Stimulated activated CD8-positive, alpha-beta memory T cell treated with anti-CD3 and anti-CD28 coated beads, Interleukin-12 subunit alpha, Interleukin-12 subunit beta, amount 100 ng/mL, for 1 hour (primary cell): ENCODE results near the gene ME3.
A peak's percentile ranks its signal among the peaks of the same experiment; 100 is the strongest.
"Not testable (repeated sequence)": the region's sequence is repeated elsewhere in the genome, so short reads cannot be mapped to it uniquely, and the experiment has no call there.

Experiments used
- DNase-seq: peaks from one replicate; pipeline ENCODE4 v3.0.0-alpha.2; 2020; ENCODE audit warnings: low read depth

Gene ME3

DNA sequence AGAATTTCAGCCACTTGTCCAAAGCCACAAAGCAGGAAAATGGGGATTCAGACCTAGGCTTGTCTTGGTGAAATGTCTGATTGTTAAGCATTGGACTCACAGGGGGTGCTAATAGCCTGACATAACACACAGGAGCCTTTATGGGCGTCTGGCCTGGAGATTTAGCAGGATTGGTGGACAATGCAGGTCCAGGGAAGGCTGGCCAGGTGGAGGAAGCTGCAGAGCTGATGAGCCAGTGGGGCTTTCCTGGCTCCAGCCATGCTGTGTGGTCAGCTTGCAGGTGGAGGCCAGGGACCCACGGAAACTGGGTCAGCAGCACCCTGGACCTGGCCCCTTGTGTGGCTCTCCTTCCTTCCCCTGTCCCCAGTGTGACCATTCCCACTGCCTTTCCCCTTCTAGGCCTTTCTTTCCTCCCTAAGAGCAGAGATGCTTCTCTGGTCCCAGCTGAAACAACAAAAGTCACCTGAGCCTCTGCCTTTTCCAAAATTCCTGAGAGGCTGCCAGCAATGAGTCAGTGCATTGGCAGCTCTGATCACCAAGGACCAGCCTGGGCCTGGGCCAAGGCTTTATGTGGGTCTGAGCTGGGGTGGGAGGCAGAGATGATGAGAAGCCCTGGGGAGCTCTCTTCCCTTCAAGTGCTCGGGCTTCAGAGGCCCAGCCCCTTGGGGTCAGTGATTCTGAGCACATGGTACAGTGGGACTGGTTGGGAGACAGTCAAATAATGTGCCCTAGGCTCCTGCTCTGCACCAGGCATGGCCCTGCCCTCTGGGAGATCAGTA, 212.5 kb downstream of the ME3 start:
- DNase-seq, result no peak

DNA sequence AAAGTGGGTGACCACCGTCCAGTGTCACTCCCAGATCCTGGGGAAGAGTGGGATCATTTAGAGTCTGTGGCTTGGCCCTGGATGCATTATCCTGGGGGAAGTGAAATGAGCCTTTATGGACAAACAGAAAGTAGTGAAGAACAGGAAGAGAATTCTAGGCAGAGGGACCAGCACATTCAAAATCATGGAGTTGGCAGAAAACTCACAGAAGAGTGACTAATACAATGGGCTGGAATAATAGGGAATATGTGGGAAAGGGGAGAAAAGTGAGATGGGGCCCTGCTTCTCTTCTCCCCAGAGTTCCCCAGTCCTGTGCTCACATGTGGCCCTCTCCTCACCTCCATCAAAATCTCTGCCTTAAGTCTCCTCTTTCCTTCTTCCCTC, 213.4 kb downstream of the ME3 start:
- DNase-seq, result no peak

DNA sequence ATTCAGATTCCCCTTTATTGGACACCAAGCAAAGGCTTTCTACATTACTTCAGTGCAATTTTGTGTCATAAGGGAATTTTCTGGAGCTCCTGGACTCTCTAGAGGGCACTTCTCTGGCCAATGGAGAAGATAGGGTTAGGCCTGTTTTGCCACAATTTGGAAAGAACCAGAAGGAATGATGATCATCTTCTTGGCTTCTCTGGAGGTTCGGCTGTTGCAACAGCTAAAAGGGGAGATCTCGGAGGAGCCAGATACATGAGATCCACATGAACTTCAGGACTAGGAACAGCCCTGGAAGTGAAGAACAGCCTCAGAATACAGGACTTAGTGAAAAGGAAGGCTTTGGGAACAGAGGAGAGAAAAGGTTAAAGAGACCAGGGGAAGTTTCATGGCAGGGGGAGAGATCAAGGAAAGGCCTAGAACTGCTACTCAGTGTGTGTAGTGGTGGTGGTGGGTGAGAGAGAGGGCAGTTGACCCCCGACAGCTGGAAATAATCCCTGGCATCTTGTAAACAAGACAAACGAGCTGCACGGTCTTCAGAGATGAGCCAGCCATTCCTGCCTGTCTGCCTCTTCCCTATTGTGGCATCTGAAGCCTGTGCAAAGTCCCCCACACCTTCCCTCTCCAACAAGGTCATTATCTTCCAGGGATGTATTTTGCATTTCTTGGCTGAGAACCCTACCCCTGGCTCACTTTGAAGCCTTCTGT, 214.0 kb downstream of the ME3 start:
- DNase-seq, result no peak

DNA sequence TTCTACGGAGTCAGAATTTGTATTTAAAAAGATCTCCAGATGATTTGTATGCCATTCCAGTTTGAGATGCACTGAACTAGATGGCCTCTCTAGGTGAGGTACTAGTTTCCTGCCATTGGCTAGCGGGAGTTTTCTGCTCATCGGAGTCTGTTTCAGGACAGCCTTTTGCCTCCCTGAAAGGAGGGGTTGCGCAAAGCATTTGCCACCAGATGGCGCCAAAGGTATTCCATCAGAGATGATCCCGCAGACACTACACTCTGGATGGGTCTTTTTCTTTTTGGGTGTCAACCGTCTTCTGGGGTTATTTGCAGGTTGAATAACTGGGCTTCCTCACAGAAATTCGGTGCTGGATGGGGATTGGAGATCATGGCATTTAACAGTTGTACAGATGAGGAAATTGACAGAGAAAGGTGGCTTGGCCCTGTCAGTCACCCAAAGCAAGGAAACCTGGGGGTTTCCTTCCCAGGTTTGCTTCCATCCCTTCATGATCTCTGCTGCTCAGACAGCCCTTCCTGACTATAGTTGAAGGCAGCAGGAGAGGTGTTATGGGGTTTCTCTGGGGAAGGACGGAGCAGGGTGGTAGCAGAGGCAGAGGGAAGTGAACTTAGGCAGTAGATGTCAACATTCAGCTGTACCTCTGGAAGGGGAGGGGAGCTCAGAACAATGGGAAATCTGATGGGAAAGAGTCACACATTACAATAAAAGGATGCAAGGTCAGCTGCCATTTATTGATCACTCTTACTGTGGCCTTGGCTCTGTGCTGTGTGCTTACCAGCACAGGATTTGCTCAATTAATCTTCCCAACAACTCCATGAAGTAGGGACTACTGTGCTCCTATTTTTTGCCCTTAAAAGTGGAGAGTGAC, 216.1 kb downstream of the ME3 start:
- DNase-seq, result peak; percentile 56

DNA sequence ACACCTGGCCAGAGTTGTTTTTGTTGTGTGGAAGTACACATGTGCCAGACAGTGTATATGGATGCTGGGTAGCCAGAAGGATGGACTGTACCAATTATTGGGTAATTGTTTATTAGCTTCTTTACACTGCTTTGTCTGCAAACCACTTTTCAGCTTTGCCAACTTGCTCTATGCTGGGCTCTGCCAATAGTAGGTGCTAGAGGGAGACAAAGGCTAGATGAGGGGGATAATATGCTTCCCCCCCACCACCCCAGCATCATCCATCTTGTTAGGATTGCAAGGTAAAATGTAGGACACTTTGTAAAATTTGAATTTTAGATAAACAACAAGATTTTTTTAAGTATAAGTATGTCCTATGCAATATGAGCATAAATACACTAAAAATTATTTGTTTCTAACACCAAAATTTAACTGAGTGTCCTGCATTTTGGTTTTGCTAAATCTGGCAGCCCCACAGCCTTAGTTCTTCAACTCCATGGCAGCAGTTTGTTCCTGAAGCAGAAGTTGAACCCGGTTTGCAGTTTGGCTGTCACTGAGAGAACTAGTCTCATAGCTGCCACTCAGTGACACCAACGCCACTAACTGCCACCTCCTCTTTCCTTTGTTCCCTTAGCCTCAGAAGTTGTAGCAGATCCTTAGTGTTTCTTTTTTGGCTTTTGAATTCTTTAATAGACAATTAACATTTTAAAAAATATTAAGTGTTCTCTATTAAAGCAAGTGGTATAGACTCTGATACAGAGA, 219.0 kb downstream of the ME3 start:
- no peak for DNase-seq

DNA sequence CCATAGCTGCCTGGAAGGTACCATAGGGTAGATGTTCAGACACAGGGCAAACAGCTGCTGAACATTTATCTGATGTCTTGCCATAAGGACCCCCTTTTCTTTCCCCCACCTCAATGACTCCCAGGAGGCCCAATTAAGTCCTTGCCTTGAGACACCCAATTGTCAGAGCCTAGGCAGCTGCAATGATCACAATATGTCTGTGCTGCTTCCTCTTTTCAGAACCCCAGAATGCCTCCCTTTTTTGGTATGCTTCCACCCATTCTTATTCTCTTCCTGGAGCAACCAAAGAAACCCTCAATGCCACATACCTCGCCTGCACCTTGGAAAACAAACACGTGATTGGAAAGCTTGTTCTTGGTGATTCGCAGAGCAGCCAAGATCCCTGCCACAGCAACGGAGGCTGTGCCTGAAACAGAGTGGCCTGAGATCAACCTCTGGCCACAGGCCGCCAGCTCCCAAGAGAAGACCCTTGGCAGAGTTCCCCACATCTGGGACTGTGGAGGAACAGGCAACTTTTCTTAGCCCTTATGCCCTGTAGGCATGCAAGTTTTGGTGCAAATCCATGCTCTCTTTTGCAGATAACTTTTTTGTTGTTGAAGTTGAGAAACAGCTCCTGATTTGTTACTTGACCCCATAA, 222.3 kb downstream of the ME3 start:
- DNase-seq, result no peak

DNA sequence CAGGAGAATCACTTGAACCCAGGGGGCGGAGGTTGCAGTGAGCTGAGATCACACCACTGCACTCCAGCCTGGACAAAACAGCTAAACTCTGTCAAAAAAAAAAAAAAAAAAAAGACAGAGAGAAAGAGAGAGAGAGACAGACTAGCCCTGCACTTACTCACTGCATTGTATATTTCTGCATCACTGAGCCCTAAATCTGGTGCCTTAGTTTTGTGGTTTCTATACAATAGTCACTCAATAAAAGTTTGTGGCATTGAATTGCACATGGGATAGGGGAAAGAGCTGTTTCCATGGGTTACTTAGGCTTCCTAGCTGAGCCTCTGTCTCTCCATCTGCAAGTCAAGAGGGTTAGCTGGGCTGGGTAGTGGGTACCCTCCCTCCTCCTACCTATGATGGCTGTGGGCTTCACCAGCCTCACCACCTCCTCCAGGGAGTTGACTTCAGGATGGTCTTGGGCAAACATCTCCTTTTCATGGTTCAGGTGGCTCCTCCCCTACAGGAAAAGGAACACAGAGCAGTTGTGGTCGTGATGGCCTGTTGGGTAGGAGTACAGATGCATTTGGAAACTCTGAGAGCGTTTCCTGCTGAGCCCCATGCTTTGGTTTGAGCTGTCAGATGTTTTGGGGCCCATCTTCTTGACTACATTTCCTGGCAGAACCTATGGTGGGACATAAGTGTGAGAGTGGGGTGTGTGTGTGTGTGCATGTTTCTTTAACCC, 224.5 kb downstream of the ME3 start:
- DNase-seq, result no peak

DNA sequence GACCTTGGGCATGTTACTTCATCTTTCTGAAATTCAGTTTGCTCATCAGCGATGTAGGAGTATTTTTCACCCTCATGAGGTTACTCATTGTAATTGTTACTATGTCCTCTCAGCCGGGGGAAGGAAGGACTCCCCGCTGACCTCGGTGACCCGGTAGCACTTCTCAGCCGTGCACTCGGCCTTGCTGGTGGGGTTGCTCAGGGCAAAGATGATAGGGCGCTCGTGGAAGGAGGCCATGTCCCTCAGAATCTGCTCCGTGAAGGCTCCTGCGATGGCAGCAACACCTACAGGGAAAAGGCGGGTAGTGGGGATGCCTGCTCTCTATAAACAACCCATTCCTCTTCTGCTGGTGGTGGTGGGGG, 225.5 kb downstream of the ME3 start:
- DNase-seq, result no peak

DNA sequence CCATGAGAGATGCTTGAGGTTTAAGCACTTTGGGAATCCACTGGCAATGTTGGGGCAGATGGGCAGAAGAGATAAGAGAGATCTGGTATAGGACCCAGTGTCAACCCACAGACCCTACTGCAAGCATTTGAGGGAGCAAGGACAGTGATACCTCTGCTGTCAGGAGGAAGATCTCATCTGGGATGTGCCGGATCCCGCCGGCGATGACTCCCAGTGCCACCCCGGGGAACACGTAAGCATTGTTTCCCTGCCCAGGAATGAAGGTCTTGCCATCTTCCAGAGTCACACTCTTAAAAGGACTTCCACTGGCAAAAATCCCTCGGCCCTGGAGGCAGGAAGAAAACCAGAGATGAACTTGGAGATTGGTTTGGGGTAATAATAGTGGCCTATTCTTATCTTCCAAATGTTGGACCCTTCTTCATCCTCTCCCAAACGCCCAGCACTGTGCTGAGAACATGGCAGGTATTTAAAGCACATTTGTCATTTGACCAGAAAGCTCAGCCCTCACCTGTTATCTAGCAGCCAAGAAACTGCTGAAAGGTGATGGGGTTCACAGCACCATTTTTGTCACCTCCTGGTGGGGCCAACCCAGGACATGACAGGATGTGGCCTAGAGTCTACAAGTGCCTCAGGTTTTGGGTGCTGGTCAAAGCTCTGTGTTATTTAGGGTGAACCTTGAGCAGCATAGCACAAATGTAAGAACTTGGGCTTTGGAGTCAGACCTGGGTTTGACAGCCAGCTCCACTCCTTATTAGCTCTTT, 226.1 kb downstream of the ME3 start:
- no peak for DNase-seq

DNA sequence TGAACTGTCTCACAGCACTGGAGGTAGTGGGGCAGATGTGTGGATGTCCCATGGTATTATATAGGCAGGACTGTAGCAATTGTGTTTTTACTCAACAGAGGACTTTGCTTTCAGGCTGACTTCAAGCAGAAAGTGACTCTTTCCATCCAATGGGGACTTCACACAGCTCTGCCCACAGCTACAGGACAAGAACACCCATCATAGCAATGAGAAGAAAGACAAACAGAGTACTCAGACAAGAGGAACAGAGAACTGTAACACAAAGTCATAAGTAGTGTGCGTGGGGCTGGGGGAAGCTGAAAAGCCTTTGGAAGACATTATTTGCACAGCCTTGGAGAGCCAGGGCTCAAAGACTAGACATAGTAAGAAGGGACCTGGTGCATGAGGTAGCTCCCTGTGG, 227.4 kb downstream of the ME3 start:
- DNase-seq, result no peak

DNA sequence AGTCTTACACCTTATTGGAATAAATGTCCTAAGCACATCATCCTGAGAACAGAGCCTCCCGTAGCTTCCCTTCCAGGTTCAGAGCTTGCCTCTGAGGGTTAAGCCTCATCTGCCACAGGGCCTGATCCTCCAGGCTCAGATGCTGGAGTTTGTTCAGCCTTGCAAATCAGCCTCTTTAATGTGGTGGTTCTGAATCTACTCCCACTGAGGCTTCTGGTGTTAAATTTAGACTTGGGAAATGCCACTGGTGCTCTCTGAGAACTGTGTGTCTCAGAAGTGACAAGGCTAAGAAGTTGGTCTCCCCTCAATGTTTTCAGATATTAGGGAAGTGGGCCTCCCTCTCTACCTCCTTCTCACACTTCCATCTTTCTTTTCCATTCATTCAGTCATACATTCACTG, 229.0 kb downstream of the ME3 start:
- DNase-seq, result no peak

DNA sequence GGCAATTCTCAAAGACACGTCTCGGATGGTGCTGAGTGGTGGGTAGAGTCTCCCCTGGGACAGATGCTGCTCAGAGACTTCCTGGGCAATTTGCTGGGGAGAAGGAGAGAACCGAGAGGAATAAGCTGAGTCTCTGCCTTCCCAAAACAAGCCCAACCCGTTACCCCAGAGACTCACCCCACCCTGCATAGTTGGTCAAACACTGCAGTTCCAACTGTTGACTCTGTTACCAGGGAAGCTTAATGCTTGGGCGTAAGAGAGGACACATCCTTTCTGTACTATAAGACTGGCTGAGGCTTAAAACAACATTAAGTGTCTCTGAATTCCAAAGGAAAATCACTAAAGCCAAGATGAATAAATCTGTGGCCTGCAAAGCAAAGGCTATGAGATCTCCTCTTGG, 229.6 kb downstream of the ME3 start:
- DNase-seq, result no peak

DNA sequence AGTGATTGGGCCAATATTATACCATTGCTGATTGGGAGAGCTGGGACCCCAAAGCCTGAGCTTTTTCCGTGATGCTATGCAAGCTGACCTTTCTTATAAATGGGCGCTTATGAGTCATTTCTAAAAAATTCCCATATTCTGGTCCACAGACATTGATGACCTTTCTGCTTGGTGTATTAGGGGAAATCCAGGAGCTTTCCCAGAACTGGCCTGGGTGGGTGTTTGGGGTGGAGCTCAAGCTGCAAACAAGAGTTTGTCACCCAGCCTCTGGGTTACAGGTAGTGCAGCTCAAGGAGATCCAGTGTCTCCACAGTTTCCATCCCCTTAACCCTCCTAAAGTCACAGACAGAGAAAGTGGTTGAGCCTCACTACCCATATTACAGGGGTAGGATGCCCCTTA, 230.0 kb downstream of the ME3 start:
- DNase-seq, result no peak

DNA sequence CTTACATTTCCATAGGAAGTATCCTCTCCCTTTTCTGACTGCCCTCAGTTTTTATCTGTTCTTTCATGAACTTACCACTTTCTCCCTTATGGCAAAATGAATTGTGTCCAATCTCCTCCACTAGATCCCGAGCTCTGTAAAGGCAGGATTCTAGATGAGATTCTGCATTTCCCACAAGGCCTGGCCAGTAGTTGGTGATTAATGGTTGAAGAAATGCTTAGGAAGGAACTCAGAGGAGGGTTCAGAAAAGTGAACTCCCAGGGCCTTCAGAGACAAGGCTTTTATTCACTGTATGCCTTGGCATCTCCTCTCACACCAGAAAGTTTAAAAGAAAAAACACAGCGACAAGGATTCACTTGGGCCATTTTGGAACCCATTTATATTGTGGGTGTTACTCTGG, 231.6 kb downstream of the ME3 start:
- DNase-seq, result no peak

DNA sequence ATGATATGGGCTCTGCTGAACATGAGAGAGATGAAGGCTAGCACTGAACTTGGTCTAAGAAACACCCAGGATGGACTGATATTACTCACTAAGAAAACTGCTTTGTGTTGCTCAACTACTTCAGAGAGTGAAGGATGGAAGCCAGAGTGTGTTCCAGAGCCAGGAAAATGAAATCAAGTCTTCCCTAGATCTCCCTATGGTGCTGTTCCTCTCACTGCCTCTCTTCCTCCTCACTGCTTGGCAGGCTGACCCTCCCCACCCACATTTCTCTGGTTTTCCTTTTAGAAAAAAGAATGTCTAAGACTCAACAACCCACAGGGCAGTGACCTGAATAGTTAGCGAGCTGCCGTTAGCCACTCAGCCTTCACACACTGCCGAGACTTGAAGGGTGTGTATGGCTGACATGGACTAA, 232.1 kb downstream of the ME3 start:
- no peak for DNase-seq

DNA sequence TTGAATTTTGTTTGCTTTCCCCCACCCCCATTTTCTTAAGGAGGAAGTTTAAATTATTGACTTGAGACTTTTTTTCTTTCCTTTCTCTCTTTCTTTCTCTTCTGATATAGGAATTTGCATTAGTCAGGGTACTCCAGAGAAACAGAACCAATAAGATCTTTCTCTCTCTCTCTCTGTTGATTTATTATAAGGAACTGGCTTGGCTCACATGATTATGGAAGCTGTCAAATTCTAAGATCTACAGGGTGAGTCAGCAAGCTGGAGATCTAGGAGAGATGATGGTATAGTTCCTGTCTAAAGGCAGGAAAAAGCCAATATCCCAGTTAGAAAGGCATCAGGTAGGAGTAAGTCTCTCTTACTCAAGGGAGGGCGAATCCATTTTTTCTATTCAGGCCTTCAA, 233.7 kb downstream of the ME3 start:
- DNase-seq, result no peak

DNA sequence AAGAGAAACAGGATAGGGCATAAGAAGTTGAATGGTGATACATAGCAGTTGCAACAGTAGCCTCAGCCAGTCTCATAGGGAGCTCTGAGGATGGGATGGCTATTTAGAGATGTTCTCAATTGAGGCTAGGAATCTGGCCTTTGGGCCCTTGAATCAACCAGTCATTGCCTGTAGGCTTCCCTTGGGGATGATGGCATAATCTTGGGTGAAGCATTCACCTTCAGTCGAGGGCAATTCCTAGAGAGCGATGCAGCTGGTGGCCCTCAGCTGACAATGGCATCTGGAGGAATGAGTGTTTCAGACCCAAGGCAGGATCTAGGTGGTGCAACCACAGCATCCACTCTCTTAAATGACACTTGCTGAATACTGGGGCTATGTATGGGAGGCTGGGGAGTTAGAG, 236.7 kb downstream of the ME3 start:
- DNase-seq, result no peak

DNA sequence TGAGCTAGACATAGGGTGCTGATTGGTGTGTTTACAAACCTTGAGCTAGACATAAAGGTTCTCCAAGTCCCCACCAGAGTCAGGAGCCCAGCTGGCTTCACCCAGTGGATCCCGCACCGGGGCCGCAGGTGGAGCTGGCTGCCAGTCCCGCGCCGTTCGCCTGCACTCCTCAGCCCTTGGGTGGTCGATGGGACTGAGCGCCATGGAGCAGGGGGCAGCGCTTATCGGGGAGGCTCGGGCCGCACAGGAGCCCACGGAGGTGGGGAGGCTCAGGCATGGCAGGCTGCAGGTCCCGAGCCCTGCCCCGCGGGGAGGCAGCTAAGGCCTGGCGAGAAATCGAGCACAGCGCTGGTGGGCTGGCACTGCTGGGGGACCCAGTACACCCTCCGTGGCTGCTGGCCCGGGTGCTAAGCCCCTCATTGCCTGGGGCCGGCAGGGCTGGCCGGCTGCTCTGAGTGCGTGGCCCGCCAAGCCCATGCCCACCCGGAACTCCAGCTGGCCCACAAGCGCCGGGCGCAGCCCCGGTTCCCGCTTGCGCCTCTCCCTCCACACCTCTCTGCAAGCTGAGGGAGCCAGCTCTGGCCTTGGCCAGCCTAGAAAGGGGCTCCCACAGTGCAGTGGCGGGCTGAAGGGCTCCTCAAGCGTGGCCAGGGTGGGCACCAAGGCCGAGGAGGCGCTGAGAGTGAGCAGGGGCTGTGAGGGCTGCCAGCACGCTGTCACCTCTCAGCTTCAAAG, 238.9 kb downstream of the ME3 start:
- not testable (repeated sequence) for DNase-seq

DNA sequence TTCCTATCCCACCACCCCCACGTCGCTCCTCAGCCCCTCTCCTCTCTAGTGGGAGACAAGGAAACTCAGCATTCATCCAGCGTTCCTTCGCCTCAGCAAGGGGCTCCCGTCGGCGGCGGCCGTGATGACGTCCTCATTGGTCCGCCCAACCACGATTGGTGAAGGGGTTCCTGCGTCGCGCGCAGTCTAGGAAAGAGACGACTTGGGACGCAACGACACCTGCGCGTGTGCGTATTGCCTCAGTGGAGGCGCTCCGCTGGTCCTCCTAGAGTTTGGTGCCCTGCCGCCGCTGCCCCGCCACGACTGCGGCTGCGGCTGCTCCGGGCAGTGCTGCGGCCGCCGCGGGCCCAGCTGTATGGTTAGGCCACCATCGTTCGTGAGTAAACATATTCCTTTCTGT, 241.2 kb downstream of the ME3 start:
- DNase-seq, result no peak

DNA sequence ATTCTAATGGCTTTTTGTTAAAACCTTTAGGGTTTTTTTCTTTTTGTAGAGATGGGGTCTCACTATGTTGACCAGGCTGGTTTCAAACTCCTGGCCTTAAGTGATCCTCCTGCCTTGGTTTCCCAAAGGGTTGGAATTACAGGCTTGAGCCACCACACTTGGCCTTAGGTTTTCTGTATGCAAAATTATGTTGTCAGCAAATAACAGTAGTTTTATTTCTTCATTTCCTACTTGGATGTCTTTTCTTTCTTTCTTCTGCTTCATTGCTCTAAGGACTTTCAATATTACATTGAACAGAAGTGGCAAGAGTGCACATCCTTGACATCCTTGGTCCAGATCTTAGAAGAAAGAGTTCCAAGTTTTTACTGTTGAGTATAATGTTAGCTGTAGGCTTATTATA, 245.0 kb downstream of the ME3 start:
- DNase-seq, result no peak
